Mucosa of descending colon (tissue), 3 donors: ENCODE data around the gene PWWP2B. TPM values are rescaled to one million over a fixed set of nuclear protein-coding genes. Genes with fewer than 3 reads are reported as not detected.

ENCODE experiments used
- ATAC-seq: fragments of 200-7000 bp; cut with Tn5 transposase; one replicate; pipeline ENCODE4 v1.9.1; 2020; ENCODE audit warnings: mild to moderate bottlenecking, moderate library complexity
- DNase-seq, 3 donors: peaks; one replicate each; pipeline ENCODE4 v3.0.0-alpha.2; 2020
- H3K36me3 ChIP-seq: fragments of 200-600 bp; one replicate; pipeline ENCODE4 v1.8.0; 2021; ENCODE audit warnings: low read depth, mild to moderate bottlenecking
- H3K4me1 ChIP-seq: fragments of 200-600 bp; one replicate; pipeline ENCODE4 v1.8.0; 2021; ENCODE audit warnings: low read depth, mild to moderate bottlenecking
- H3K4me3 ChIP-seq: fragments of 200-600 bp; one replicate; pipeline ENCODE4 v1.8.0; 2021; ENCODE audit warnings: mild to moderate bottlenecking
- H3K9me3 ChIP-seq: fragments of 200-600 bp; one replicate; pipeline ENCODE4 v1.8.0; 2021; ENCODE audit warnings: mild to moderate bottlenecking
- CTCF ChIP-seq: fragments of 200-600 bp; IDR thresholded peaks from one replicate; pipeline ENCODE4 v1.8.0; 2022; ENCODE audit warnings: antibody characterized with exemption, mild to moderate bottlenecking
- intact Hi-C, 2 donors: fragments of 100-400 bp; cut with DNase I in 1 of 2; cut with micrococcal nuclease in 1 of 2; formaldehyde crosslinking; loops; one replicate each; pipeline versions ENCODE4 v1.11.0 to v1.11.1; 2022; cut with DNase I, micrococcal nuclease
- total RNA-seq, 3 donors: library from RNA; stranded (reverse); fragmentation: NEBNext Ultra II Directional in 2 of 3; extraction: Animal tissue kit (Norgen Biotek cat#: 25700) in 2 of 3; gene quantifications; one replicate each; pipeline versions ENCODE4 v1.2.1 to v1.2.4, GENCODE V29; 2021 to 2023
- donor health status: DM: no; HTN: no; CAD: no; lungs with moderate emphysema.
- donor health status: DM: no; HTN: no; CAD: no.
- donor health status: DM: no; HTN: yes; CAD: no.

PWWP2B gene
- total RNA-seq, 3 donors from 2014 or later, result 37.7 to 55.6 (median 41.7) TPM

GRCh38 chr10:132373241-132373955 is 23.6 kb upstream of the PWWP2B start:
- no peak for TF ChIP-seq CTCF
- intact Hi-C loops, result no loop called here
- DNase-seq, result peak in 2 of 3 donors; percentile 17 to 24

GRCh38 chr10:132374176-132374575 is 22.8 kb upstream of the PWWP2B start:
- intact Hi-C loops, result no loop called here
- Histone ChIP-seq H3K4me3 (no peak overlapping the region), H3K4me1 (no peaks in the 10 kb centered on the region), H3K9me3 (no peaks in the 10 kb centered on the region), H3K36me3 (no peaks in the 10 kb centered on the region)
- no peak for TF ChIP-seq CTCF
- DNase-seq, result peak in 2 of 3 donors; percentile 17 to 40
- no peak for ATAC-seq

More at GRCh38 chr10:132373241-132373955, 23.6 kb upstream of the PWWP2B start:
- H3K4me1 ChIP-seq, result no peaks in the 10 kb centered on the region
- no peak overlapping the region for H3K4me3 ChIP-seq
- H3K36me3 ChIP-seq, result no peaks in the 10 kb centered on the region
- no peaks in the 10 kb centered on the region for H3K9me3 ChIP-seq
- ATAC-seq, result no peak

GRCh38 chr10:132374612-132375011 is 22.4 kb upstream of the PWWP2B start:
- no peak for ATAC-seq
- H3K4me3 ChIP-seq, result no peak overlapping the region

GRCh38 chr10:132375116-132375794 is 21.7 kb upstream of the PWWP2B start:
- ATAC-seq (no peak), DNase-seq (peak in 1 of 3 donors; percentile 5)
- Histone ChIP-seq H3K9me3 (no peaks in the 10 kb centered on the region), H3K4me1 (no peaks in the 10 kb centered on the region), H3K4me3 (no peak overlapping the region), H3K36me3 (no peaks in the 10 kb centered on the region)
- no peak for TF ChIP-seq CTCF
- intact Hi-C loops, result no loop called here

More at GRCh38 chr10:132374612-132375011, 22.4 kb upstream of the PWWP2B start:
- intact Hi-C loops, result no loop called here
- H3K4me1 ChIP-seq, result no peaks in the 10 kb centered on the region
- H3K36me3 ChIP-seq, result no peaks in the 10 kb centered on the region
- no peaks in the 10 kb centered on the region for H3K9me3 ChIP-seq
- no peak for TF ChIP-seq CTCF
- DNase-seq, result peak in 1 of 3 donors; percentile 29

GRCh38 chr10:132375795-132376297 is 21.2 kb upstream of the PWWP2B start:
- intact Hi-C loops, result no loop called here
- Histone ChIP-seq H3K4me1 (no peaks in the 10 kb centered on the region), H3K9me3 (no peaks in the 10 kb centered on the region), H3K4me3 (no peak overlapping the region), H3K36me3 (no peaks in the 10 kb centered on the region)
- no peak for TF ChIP-seq CTCF
- DNase-seq, result no peak
- no peak for ATAC-seq
